Measurements from ENCODE around the gene ESYT1.

The ESYT1 gene

GRCh38 chr12:56157201-56158028, 29.3 kb downstream of the ESYT1 start:
- FAIRE-seq = no peak

- peak; percentile 62 for FAIRE-seq
Observed at GRCh38 chr12:56158029-56158925, 30.2 kb downstream of the ESYT1 start, which contains the start of gene MYL6. Gene MYL6 (plus strand): TSS chr12:56158359. CDS start chr12:56158402, 43 bp downstream.

- FAIRE-seq = no peak
Observed at GRCh38 chr12:56158926-56159461, 30.9 kb downstream of the ESYT1 start.

- FAIRE-seq = no peak
Observed at GRCh38 chr12:56159482-56160192, 31.6 kb downstream of the ESYT1 start.

- FAIRE-seq = no peak
Observed at GRCh38 chr12:56160193-56160763, 32.2 kb downstream of the ESYT1 start.

GRCh38 chr12:56160894-56161689, 33.0 kb downstream of the ESYT1 start:
- FAIRE-seq = no peak

- no peak for FAIRE-seq
Observed at GRCh38 chr12:56161690-56162351, 33.8 kb downstream of the ESYT1 start.

- FAIRE-seq = no peak
Observed at GRCh38 chr12:56162468-56163290, 34.6 kb downstream of the ESYT1 start.

GRCh38 chr12:56163533-56164344, 35.7 kb downstream of the ESYT1 start:
- no peak for FAIRE-seq

- FAIRE-seq = no peak
Observed at GRCh38 chr12:56164345-56164729, 36.3 kb downstream of the ESYT1 start.

- FAIRE-seq = no peak
Observed at GRCh38 chr12:56165369-56165768, 37.3 kb downstream of the ESYT1 start.

GRCh38 chr12:56169229-56169759, 41.2 kb downstream of the ESYT1 start:
- no peak for FAIRE-seq

GRCh38 chr12:56172839-56173238, 44.8 kb downstream of the ESYT1 start:
- FAIRE-seq = no peak

- FAIRE-seq = no peak
Observed at GRCh38 chr12:56178347-56178746, 50.3 kb downstream of the ESYT1 start.

- FAIRE-seq = no peak
Observed at GRCh38 chr12:56186957-56187356, 58.9 kb downstream of the ESYT1 start.

GRCh38 chr12:56188131-56188777, 60.2 kb downstream of the ESYT1 start:
- FAIRE-seq = no peak

GRCh38 chr12:56188778-56189098, 60.7 kb downstream of the ESYT1 start:
- no peak for FAIRE-seq

- no peak for FAIRE-seq
Observed at GRCh38 chr12:56189099-56189917, 61.2 kb downstream of the ESYT1 start, which contains the start of gene SMARCC2. Gene SMARCC2 (minus strand): TSS chr12:56189483. CDS start chr12:56189461, 22 bp downstream.
